GM12872 (cell line): ENCODE measurements around the gene SPRR2E.

Experiments used
- TF ChIP-seq, protein P1 (sequence below): IDR thresholded peaks from 3 replicates; pipeline ENCODE4 v1.5.1; 2011; ENCODE audit warnings: low read depth, mild to moderate bottlenecking, low read length, moderate library complexity; ENCODE audit not compliant: insufficient read depth

The SPRR2E gene

DNA sequence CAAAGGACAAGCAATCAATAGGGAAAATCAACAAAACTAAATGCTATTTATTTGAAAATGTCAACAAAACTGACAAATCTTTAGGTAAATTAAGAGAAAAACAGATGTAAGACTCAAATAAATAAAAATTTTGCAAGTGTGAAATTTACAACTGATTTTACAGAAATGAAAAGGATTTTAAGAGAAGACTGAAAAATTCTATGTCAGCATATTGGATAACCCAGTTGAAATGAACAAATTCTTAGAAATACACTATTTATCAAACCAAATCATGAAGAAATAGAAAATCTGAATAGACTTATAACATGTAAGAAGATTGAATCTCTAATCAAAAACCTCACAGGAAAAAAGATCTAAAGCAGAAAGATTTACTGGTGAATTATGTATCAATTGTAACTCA, 26.6 kb upstream of the SPRR2E start:
- TF ChIP-seq, protein P1, sequence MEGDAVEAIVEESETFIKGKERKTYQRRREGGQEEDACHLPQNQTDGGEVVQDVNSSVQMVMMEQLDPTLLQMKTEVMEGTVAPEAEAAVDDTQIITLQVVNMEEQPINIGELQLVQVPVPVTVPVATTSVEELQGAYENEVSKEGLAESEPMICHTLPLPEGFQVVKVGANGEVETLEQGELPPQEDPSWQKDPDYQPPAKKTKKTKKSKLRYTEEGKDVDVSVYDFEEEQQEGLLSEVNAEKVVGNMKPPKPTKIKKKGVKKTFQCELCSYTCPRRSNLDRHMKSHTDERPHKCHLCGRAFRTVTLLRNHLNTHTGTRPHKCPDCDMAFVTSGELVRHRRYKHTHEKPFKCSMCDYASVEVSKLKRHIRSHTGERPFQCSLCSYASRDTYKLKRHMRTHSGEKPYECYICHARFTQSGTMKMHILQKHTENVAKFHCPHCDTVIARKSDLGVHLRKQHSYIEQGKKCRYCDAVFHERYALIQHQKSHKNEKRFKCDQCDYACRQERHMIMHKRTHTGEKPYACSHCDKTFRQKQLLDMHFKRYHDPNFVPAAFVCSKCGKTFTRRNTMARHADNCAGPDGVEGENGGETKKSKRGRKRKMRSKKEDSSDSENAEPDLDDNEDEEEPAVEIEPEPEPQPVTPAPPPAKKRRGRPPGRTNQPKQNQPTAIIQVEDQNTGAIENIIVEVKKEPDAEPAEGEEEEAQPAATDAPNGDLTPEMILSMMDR = no peak

DNA sequence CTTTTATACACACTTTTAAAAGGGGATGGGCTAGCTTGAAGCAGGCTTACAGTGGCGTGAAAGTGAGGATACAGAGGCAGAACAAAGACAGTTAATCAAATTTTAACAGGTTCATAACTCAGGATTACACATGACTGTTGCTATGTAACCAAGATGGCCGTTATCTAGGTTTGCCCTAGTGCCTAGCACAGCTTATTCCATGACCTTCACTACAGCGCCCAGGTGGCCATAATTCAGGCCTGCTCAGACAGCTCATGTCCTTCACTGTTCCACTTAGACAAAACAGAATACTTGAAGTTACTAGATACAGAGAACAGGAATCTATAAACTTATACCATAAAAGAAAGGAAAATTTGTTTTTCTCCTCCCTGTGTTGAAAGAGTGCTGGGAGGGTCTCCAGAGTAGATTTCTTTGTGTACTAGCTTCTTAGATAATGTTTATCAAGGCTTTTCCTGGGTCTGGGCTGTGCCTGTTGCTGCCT, 25.2 kb upstream of the SPRR2E start:
- TF ChIP-seq, protein P1 = no peak

DNA sequence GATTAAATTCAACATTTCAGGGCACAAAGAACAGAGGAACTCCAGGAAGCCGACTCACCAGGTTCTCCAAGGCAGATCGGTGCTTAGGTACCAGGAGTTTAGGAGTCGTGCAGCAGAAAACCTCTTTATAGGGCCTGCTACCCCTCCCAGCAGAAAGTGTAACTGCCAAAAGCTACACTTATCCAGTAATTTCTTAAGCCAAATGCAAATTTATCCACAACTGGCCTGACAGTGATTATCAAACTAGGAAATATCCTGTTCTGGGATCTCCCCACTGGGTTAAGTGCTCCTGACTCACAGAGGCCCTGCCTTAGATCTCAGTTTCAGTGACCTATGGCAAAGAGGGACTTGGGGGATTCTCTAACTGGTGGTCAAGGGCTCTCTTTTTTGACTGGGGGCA, 19.1 kb upstream of the SPRR2E start, which contains the start of gene SPRR2F:
Gene SPRR2F, minus strand, starts transcription at position 101 of the 400 bp plus-strand sequence. CDS start 783 bp downstream, outside the sequence.
- TF ChIP-seq, protein P1 = no peak

DNA sequence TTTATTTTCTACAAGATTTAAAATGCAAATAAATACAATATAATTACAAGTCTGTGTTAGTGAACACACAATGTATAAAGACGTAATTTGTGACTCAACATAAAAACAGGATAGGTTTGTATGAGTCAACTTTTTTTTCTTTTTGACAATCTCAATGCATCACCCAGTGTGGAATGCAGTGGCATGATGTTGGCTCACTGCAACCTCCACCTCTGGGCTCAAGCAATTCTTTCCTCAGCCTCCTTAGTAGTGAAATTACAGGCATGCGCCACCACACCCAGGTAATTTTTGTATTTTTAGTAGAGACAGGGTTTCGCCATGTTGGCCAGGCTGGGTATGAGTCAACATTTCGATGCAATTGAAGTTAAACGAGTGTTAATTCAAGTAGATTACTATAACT, 5.9 kb upstream of the SPRR2E start:
- TF ChIP-seq, protein P1 = no peak

DNA sequence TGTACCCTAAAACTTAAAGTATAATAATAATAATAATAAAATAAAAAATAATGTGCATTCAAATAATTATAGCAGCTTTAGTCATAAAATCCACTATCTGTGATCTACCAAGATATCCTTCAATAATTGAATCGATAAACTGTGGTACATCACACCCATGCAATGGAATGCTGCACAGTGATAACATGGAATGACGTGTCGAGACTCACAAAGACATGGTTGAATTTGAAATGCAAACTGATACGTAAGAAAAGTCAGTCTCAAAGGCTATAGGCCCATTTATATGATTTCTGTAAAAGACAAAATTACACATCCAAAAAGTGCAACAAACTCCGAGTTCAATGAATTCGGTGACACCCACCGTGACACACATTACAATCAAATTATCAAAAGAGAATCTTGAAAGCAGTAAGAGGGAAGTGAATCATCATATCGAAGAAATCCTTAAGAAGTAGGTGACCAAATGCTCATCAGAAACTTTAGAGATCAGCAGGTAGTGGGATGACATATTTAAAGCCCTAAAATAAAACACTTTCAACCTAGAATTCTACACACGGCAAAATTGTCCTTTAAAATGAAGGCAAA, 5.2 kb upstream of the SPRR2E start:
- TF ChIP-seq, protein P1 = no peak

DNA sequence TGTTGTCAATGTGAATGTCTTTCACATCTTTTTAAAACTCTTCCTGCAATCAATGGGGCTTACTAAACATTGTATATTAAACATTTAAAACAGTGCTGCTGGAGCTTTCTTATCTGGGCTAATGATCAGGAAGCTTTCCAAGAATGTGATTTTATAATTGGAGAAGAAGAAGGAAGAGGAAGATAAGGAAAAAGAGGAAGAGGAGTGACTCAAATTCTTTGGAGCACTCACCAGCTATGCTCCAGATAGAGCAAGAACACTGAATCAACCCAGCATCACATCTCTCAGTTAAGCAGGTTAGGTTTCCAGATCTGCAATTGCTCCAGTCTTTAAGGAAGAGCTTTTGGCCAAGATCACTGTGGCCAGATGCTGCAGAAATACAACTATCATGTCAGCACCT, 1.4 kb upstream of the SPRR2E start:
- TF ChIP-seq, protein P1 = no peak

DNA sequence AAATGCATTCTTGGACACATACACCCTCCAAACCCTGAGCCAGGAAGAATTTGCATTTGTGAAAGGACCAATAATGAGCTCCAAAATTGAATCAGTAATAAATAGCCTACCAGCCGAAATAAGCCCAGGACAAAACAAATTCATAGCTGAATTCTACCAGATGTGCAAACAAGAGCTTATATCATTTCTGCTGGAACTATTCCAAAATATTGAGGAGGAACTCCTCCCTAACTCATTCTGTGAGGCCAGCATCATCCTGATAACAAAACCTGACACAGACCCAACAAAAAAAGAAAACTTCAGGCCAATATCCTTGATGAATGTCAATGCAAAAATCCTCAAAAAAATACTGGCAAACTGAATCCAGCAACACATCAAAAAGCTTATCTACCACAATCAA, 6.7 kb downstream of the SPRR2E start:
- TF ChIP-seq, protein P1 = no peak
